GM12891 (cell line): ENCODE results near the gene EDA.

Source experiments
- PAX5 ChIP-seq: IDR thresholded peaks from 2 replicates; pipeline ENCODE4 v1.6.1; 2011; ENCODE audit warnings: low read length, moderate library complexity, mild to moderate bottlenecking; ENCODE audit not compliant: insufficient read depth, severe bottlenecking
- POLR2A ChIP-seq: IDR thresholded peaks from 2 replicates; pipeline ENCODE4 v1.6.1; 2011; ENCODE audit warnings: low read depth, low read length, control low read depth
- POLR2AphosphoS5 ChIP-seq: IDR thresholded peaks from 2 replicates; pipeline ENCODE4 v1.6.1; 2011; ENCODE audit warnings: low read depth, low read length, control low read depth

DNA sequence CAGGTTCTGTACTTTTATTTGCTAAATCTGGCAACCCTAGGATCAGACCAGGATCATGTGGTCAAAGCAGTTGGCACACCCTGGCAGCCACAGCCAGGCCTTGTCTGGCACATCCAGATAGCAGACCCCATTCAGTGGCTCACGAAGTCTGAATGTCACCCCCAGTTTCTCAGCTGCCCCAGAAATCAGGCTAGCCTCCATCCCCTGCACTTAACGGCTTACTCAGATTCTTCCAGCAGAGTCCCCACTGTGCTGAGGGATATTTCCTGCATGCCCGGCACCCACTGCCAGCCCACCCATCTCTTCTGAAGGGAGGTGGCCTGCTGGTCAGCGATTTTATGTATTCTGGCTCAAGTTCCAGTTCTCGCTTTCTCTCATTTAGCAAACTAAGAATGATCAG, 438.5 kb downstream of the EDA start:
- TF ChIP-seq POLR2AphosphoS5 (no peak), POLR2A (no peak), PAX5 (no peak)
